PC-9 (cell line): ENCODE data around the gene TMEM9B.

Experiments used
- CTCF ChIP-seq: fragments of 200-600 bp; sonication (generic); conservative IDR thresholded peaks from 2 replicates; pipeline ENCODE4 v1.6.1; 2017; ENCODE audit warnings: mixed run types, antibody characterized with exemption, mild to moderate bottlenecking, moderate library complexity
- EZH2 ChIP-seq: fragments of 200-600 bp; sonication (generic); IDR thresholded peaks from 2 replicates; pipeline ENCODE4 v1.8.0; 2017; ENCODE audit warnings: antibody characterized with exemption, low read depth

GRCh38 chr11:8937159-8937558 is 27.1 kb downstream of the TMEM9B start:
- TF ChIP-seq CTCF (no peak), EZH2 (no peak)
